ENCODE measurements around the gene FN1.

The FN1 gene

DNA sequence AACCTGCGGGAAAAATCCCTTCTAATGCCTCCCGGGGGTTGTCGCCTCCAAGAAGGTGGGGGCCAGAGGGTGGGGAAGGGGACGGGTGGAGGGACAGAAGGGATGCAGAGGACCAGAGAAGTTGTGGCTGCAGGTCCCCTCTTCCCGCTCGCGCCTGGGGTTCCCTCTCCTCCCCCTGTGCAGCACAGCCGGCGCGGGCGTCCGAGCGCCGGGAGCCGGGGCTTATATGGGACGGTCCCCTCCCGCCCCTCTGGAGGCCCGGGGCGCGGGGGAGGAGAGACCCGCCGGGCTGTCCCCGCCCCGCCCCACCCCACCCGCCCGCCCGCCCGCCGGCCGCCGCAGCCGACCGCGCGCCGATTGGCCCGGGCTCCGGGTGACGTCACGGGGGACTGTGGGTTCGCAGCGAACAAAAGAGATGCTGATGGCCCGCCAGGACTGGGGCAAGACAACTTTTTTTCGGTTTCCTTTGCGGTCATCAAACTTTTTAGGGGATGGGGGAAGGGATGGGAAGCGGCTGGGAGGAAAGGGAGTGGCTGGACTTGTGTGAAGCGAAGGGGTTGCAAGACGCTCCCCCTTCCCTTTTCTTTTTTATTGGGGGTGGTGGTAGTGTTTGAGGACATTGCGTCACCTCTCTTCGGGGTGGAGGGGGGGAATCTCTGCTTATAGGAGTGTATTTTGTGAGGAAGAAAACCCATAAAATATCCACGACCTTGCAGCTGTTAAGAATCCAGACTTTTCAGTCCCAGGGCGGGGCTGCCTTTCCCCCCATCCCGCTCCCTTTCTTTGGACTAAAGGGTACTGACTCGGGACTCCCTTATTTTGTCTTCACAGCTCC is at the start of gene FN1:
Gene FN1 (minus strand): TSS at position 199 of the 835 bp plus-strand sequence. CDS start 266 bp downstream, outside the sequence.
- peak; percentile 24 for DNase-seq (ENCODE audit: low read depth)

DNA sequence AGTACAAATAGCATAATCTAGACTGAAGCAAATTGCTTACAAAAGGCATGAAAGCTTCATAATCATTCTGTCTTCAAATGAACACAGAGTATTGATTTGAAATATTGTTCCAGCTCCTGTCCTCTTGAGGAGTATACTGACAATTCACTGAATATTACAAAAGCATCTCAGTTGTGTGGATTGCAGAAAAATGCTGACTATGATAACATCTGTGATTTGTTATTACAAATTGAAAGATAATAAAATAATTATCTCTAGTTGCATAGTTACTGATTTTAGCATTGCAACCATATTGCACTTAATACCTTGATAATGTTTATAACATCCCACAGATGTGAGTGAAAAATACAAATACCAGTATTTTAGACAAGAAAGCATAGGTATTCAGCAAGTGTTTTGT is 49.2 kb upstream of the FN1 start:
- DNase-seq (ENCODE audit: low read depth) = no peak

DNA sequence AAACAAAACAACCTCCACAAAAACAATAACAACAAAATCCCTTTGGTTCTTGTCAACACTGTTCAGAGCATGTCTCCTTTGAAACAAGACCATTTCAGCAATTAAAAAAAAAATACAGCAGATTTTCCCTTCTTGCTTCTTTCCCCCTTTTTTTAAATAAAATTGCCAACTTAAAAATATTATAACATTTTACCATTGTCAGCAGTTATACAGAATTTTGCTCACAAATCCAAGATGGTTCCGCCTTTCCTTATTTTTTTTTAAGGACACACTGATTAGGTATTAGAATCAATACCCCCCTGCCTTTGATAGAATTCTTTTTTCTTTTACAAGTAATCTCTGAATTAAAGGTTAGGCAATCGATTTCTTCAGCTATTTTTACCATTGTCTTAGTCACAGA is 48.7 kb upstream of the FN1 start:
- no peak for DNase-seq (ENCODE audit: low read depth)

DNA sequence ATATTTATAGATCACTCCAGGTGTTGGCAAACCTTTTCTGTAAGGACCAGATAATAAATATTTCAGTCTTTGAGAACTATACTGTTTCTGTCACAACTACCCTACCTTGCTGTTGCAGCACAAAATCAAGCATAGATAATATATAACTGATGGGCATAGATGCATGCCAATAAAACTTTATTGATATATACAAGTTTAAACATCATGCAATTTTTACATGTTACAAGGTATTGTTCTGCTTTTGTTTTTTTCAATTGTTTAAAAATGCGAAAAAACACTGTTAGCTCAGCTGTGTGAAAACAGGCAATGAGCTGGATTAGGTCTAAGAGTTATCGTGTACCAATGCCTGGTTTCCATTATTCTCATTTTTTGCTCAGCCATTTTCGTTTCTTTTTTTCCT is 47.6 kb upstream of the FN1 start:
- no peak for DNase-seq (ENCODE audit: low read depth)

DNA sequence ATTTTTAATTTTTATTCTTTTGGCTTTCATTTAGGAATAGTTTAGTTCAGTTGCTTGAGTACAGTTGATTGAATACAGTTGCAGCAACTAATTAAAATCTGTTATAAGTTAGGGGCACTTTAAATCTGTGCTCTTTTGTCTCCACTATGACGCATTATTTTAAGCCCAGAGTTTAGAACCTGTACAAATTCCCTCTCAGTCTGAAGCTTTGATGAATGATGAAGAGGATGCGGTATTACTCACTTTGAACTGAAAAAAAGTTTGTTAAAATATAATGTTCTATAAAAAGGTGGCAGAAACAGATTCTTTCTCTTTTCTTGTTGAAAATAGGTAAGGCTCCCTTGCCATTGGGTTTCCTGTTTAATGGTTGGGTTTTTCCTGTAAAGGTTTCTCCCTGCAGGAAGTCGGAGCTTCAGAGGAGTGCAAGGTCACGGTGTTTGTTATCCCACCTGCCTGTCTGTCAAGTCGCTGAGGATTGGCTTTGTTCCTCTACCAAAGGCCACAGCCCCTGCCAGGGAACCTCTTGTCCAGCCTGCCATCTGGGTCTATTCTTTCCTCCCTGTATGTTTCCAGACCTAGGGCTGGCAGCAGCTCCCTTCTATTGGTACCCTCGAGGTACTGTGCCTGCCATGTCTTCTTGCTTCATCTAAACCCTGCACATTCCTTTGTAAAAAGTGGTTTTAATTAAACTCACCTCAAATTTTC is 43.8 kb upstream of the FN1 start:
- no peak for DNase-seq (ENCODE audit: low read depth)

DNA sequence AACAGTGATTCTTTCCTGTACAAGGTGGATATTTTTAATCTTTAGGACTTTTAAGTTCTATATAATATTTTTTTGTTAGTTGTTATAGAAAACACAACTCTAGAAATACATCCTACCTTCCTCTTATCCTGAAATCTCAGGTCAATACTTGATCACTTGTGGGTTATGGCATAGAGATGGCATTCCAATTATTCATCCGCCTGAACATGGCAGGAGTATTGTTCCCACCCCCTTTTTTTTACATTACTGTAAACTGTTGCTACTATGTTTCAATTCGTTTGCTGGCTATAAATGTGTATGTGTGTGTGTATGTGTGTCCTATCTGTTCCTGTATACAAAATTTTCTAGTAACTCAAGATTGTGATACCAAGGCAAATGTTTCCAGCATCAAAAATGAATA is 43.3 kb upstream of the FN1 start:
- no peak for DNase-seq (ENCODE audit: low read depth)

DNA sequence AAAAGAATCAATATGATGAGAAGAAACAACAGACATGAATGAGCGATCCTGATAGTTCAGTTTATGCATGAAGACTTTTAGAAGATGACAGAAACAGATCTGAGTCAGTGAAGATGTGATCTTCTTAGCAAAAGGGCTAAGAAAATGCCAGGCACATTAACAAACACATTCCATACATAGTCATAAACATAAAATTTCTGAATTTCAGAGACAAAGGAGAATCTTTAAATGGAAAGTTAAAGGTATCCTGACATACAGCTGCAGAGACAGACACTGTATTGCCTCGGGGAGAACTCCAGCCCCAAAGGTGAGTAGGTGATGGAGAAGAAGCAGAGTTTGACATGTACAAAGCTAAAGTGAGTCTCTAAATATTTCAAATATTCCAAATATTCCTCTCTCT is 40.6 kb upstream of the FN1 start:
- DNase-seq (ENCODE audit: low read depth) = no peak

GRCh38 chr2:215466097-215466909 is 30.4 kb upstream of the FN1 start:
- no peak for DNase-seq (ENCODE audit: low read depth)

DNA sequence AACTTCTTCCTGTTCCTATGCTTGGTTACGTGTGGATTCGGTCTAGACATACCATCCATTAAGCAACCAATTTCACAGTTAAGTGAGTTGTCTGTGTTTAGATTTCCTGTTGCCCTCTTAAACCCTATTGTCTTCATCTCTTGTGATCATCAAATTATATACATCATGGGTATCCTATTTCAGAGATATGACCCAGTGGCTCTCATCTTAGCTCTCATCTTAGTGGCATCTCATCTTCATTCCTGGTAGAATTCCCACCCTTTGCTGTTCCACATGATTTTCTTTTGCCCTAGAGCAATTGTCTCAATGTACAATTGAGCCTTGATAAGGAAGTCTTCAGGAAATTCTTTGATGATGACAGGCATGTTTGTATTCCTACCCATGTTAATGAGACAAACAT is 29.4 kb upstream of the FN1 start:
- no peak for DNase-seq (ENCODE audit: low read depth)

GRCh38 chr2:215461836-215462532 is 26.1 kb upstream of the FN1 start:
- no peak for DNase-seq (ENCODE audit: low read depth)

- DNase-seq (ENCODE audit: low read depth) = no peak
Observed at GRCh38 chr2:215460682-215461382, 25.0 kb upstream of the FN1 start.

- DNase-seq (ENCODE audit: low read depth) = no peak
Observed at GRCh38 chr2:215455958-215456357, 20.1 kb upstream of the FN1 start.

DNA sequence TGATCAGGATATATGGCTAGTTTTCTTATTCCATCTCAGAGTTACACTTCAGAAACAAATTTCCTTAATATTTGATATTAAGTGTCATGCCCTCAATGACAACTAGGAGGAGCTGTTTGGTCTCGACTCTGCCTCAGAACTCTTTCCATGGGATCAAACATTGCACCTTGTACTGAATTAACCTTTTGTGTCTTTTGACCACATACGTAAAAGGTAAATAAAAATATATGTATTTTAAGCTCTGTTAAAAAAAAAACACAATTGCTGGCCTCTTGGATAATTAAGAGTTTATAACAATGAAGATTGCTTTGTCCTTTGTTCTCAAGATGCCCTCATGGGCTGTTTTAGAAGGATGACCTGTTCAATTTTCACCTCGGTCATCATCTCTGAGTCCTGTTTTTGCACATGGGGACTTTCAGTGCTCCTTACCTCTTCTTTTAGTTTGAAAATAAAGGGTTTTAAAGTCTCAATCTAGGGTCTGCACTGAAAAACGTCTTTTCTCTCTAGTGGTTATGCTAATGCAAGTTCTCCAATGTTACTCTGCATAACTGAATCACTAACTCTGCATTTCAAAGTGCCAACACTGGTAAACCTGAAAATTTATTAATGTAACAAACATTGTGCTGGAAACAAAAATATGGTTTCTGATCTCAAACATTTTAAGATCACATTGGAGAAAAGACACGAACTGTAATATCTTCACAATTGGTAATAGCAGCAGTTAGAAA is 18.8 kb upstream of the FN1 start:
- DNase-seq (ENCODE audit: low read depth) = no peak

GRCh38 chr2:215452725-215453124 is 16.9 kb upstream of the FN1 start:
- DNase-seq (ENCODE audit: low read depth) = no peak

DNA sequence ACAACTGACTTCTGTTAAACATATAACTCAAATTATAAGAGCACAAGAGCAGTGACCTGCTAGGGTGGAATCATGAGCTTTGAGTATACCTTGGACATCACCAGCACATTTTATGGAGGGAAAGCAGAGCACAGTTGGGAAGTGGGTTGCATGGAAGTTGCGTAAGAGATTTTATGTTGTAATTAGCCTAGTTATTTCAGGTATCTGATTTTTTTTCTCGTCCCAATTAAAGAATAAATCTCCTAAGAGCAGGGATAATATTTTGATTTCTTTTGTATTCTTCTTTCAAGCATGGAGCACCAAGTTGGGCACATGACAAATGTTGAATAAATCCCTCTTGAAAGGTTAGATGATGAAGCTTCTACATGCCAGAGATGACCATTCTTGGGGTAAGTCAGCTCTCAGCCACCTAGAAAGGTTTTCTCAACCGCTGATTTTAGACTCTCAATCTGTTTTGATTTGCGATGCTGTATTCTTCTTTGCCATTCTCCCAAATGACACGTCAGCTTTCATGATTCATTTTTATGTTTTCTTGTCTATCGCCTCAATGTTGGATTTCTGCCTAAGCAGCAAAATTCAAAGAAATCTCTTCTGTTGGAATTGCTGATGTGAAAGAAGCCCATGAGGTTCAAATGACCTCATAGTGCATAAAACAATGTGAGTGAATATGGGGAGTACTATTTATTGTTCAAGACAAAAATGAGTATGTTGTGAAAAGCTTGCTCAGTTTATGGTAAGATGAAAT is 15.3 kb upstream of the FN1 start:
- DNase-seq (ENCODE audit: low read depth) = no peak

DNA sequence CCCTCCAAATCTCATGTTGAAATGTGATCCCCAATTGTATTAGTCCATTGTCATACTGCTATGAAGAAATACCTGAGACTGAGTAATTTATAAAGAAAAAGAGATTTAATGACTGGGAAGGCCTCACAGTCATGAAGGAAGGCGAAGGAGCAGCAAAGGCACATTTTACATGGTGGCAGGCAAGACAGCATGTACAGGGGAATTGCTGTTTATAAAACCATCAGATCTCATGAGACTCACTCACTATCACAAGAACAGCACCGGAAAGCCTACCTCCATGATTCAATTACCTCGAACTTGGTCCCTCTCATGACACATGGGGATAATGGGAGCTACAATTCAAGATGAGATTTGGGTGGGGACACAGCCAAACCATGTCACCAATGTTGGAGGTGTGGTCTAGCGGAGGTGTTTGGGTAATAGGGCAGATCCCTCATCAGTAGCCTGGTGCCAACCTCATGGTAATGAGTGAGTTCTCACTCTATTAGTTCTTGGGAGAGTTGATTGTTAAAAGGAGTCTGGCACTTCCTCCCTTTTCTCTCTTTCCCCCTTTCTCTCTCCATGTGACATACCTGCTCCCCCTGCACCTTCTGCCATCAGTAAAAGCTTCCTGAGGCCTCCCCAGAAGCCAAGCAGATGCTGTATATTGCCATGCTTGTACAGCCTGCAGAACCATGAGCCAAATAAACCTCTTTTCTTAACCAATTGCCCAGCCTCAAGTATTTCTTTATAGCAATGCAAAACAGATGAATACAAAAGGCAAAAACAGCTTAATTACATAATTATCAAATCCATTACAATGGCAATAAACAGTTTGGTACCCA is 14.5 kb upstream of the FN1 start:
- no peak for DNase-seq (ENCODE audit: low read depth)

- DNase-seq (ENCODE audit: low read depth) = no peak
Observed at GRCh38 chr2:215447673-215448081, 11.8 kb upstream of the FN1 start.

- DNase-seq (ENCODE audit: low read depth) = no peak
Observed at GRCh38 chr2:215447056-215447455, 11.2 kb upstream of the FN1 start.

DNA sequence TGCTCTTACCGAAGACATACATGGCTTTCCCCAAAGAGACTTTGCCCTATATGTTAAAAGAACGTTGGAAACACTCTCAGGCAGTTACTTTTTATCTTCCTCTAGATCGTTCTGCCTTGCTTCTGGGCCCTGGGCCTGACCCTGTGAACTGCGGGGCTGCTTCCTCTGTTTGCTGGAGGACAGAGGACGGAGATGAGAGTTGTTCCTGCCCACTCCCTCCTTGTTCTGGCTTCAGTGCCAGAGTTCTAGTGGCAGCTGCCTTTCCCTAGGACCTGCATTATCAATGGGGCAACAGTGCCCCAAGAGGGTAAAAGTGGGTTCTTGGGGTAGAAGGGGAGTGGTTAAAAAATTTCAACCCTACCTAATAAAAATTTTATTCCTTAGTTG is 6.5 kb upstream of the FN1 start:
- no peak for DNase-seq (ENCODE audit: low read depth)

All from stimulated activated CD8-positive, alpha-beta memory T cell treated with anti-CD3 and anti-CD28 coated beads, Interleukin-15, amount 100 ng/mL, for 24 hours (primary cell).